Neuronal stem cell (in vitro differentiated cells): ENCODE data around the gene TMPRSS5. TPM values are rescaled to one million over a fixed set of nuclear protein-coding genes. Genes with fewer than 3 reads are reported as not detected.

ENCODE experiments used
- small RNA-seq: library from polyadenylated mRNA; stranded (forward); fragments of <200 nt; extraction: miRNeasy Mini kit (QIAGEN cat#:217004); gene quantifications from one replicate; pipeline ENCODE3, GENCODE V24; 2013; ENCODE audit not compliant: insufficient read depth

Gene TMPRSS5

Small RNA genes lying within 50 kb of the gene (small RNA-seq; reads per million reads assigned to genes)
- gene RPS29P19, result not detected
